T-helper 2 cell treated with Interferon-gamma antibody and Interleukin-4, amounts not matched to agents 5 μg/mL and 100 μg/mL, for 36 hours (primary cell): ENCODE measurements around the gene SMIM22.

Experiments
- DNase-seq: peaks from one replicate; pipeline ENCODE4 v3.0.0; 2021; ENCODE audit warnings: low spot score
- H3K27ac Mint-ChIP-seq: one replicate; pipeline ENCODE4 v1.8.0; 2021; ENCODE audit warnings: mild to moderate bottlenecking, mixed read lengths
- H3K27me3 Mint-ChIP-seq: one replicate; pipeline ENCODE4 v1.8.0; 2021; ENCODE audit warnings: low read depth, mixed read lengths
- H3K36me3 Mint-ChIP-seq: one replicate; pipeline ENCODE4 v1.8.0; 2021; ENCODE audit warnings: low read depth, mixed read lengths
- H3K4me1 Mint-ChIP-seq: one replicate; pipeline ENCODE4 v1.8.0; 2021; ENCODE audit warnings: low read depth, mixed read lengths
- H3K4me3 Mint-ChIP-seq: one replicate; pipeline ENCODE4 v1.8.0; 2022; ENCODE audit warnings: mild to moderate bottlenecking, moderate library complexity, mixed read lengths
- H3K9me3 Mint-ChIP-seq: one replicate; pipeline ENCODE4 v1.8.0; 2021; ENCODE audit warnings: mixed read lengths

SMIM22 gene

DNA sequence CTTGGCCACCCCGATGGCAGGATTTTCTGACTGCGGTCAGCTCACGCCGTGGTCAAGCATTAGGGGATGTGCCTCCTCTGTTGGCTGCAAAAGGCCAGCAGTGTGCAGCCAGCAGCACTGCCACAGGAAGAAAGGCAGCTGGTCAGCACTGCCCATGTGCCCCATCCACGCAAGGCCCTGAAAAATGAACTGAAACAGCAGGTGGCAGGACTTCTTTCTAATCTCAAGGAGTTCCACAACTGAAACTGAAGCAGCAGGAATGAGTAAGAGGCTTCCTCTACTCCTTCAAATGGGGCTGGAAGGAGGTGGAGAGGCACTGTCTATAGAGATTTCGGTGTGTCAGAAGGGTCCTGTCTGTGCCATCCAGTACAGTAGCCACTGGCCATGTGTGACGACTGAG lies 31.4 kb upstream of the SMIM22 start:
- DNase-seq: no peak
- peaks cover 29% of the 10 kb centered on the region for H3K36me3 Mint-ChIP-seq
- no peaks in the 10 kb centered on the region for H3K9me3 Mint-ChIP-seq
- H3K27me3 Mint-ChIP-seq: no peaks in the 10 kb centered on the region
- peaks cover 13% of the 10 kb centered on the region for H3K4me1 Mint-ChIP-seq
- H3K27ac Mint-ChIP-seq: no peak overlapping the region
- H3K4me3 Mint-ChIP-seq: no peak overlapping the region

DNA sequence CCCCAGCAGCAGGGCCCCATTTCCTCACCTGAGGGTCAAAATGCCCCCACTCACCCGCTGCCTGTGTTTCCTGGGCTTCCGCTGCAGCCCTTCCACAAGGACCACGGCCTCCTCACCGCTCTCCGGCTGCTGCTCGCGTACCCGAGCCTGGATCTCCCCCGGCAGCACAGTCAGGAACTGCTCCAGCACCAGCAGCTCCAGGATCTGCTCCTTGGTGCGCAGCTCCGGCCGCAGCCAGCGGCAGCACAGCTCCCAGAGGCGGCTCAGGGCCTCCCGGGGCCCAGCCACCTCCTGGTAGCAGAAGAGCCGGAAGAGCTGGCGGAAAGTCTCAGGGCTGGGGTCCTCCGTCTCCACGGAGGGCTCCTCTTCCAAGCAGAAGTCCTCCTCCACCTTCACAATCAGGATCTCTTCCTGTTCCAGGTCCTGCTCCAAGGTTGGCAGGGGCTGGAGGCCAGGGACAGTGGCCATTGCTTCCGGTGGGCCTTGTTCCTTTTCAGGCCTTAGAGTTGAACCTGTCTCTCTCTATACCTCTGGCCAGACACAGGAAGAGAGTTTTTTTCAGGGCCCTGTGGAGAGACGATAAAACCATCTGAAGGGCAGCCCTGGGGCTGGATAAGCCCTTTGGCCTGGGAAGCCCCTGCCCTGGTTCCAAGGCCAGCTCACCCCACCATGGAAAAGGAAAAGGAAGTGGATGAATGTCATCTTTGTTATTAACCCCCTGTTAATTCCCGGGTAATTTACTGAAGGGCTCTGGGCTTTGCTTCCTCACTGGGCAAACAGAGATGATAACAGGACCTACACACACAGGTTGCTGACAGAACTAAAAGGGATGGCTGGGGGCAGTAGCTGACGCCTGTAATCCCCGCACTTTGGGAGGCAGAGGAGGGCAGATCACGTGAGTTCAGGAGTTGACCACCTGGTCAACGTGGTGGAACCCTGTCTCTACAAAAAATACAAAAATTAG lies 29.4 kb upstream of the SMIM22 start:
- Mint-ChIP-seq H3K4me1 (peaks cover 13% of the 10 kb centered on the region), H3K4me3 (peak overlapping the region; percentile 89), H3K9me3 (no peaks in the 10 kb centered on the region), H3K36me3 (peaks cover 15% of the 10 kb centered on the region), H3K27me3 (no peaks in the 10 kb centered on the region), H3K27ac (peak overlapping the region; percentile 86)
- no peak for DNase-seq

DNA sequence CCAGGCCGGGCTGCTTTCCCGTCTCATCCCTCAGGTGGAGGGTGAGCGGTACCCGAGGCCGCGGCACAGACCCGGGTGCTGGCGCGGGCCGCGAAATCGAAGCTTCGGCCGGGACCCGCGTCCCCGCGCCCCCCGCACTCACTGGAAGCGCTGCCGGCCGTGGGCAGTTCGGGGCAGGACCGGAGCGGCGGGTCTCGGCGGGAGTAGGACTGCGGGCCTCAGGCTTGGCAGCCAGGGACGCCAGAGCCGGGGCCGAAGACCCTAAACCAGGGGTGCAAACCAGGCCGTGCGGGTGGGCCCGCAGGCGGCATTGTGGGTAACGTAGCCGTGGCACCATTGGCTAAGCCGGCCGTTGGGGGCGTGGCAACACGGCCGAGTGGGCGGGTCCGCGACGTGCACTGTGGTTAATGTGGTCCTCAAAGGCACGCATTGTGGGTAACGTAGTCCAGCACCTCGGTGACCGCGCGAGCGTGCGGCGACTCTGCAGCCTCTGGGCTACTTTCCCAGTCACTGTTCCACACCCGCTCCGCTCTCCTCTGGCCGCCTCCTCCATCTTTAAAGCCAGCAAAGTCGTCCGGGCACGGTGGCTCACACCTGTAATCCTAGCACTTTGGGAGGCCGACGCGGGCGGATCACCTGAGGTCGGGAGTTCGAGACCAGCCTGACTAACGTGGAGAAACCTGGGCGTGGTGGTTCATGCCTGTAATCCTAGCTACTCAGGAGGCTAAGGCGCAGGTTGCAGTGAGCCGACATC lies 28.1 kb upstream of the SMIM22 start, which contains the start of gene ZNF500:
Gene ZNF500 (minus strand): TSS at position 288 of the 754 bp plus-strand sequence. CDS start 1,184 bp downstream, outside the sequence.
- Mint-ChIP-seq H3K27me3 (no peaks in the 10 kb centered on the region), H3K4me3 (peak within 1 kb of the TSS; percentile 95), H3K9me3 (no peaks in the 10 kb centered on the region), H3K36me3 (peaks cover 9% of the 10 kb centered on the region), H3K4me1 (peaks cover 13% of the 10 kb centered on the region), H3K27ac (peak within 1 kb of the TSS; percentile 86)
- DNase-seq: peak; percentile 97

DNA sequence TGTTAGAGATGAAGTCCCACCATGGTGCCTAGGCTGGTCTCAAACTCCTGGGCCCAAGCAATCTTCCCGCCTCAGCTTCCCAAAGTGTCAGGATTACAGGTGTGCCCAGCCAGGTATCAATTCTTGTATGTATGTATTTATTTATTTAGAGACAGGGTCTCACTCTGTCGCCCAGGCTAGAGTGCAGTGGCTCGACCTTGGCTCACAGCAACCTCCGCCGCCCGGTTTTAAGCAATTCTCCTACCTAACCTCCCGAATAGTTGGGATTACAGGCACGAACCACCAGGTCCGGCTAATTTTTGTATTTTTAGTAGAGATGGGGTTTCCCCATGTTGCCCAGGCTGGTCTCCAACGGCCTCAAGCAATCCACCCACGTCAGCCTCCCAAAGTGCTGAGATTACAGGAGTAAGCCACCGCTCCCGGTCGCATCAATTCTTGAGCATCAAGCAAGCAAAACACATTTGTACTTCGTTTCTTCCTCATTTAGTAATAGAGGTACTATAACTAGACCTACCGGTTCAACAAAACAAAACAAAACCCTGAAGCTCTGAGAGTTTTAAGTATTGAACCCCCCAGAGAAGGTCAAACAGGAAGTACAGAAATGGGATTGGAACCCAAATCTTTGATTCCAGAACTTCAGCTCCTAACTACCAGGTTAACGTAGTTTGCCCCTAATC lies 27.2 kb upstream of the SMIM22 start:
- no peak for DNase-seq
- peak overlapping the region; percentile 95 for H3K4me3 Mint-ChIP-seq

DNA sequence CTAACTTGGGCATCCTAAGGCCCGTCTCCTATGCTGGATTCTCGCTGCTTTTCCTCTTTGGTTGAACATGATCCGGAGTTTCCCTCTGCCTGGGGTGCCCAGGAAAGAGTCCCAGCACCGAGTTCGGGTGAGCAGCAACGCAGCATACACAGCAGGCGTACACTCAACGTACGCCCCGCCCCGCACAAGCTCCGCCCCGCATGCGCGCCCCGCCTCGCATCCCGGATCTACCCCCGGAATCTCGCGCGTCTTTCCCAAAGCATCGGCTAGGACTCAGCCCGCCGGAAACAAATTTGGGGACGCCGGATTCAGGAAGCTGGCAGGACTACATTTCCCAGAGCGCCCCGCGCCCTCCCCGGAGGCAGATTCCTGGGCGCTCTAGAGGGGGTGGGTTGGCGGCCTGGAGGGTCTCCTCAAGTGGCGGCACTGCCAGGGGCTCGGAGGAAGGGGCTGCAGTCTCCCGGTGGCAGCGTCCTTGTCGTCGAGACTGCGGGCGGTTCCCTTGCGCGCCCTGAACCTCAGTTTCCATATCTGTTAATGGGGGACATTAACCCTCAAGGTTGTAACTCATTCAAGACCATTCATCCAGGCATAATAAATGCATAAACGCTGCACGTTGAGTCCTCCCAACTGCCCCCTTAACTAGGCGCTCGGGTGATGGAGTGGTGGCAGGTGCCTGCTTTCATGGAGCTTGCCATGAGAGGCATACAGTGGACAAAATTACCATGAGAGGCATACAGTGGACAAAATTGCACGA lies 26.4 kb upstream of the SMIM22 start:
- Mint-ChIP-seq H3K4me1 (peaks cover 13% of the 10 kb centered on the region), H3K36me3 (peaks cover 4% of the 10 kb centered on the region), H3K27me3 (no peaks in the 10 kb centered on the region), H3K4me3 (peak overlapping the region; percentile 95), H3K27ac (peak overlapping the region; percentile 85), H3K9me3 (no peaks in the 10 kb centered on the region)
- peak; percentile 88 for DNase-seq

More for the DNA sequence above, 27.2 kb upstream of the SMIM22 start:
- H3K4me1 Mint-ChIP-seq: peaks cover 13% of the 10 kb centered on the region
- H3K27ac Mint-ChIP-seq: peak overlapping the region; percentile 85
- no peaks in the 10 kb centered on the region for H3K27me3 Mint-ChIP-seq
- peaks cover 6% of the 10 kb centered on the region for H3K36me3 Mint-ChIP-seq
- no peaks in the 10 kb centered on the region for H3K9me3 Mint-ChIP-seq

DNA sequence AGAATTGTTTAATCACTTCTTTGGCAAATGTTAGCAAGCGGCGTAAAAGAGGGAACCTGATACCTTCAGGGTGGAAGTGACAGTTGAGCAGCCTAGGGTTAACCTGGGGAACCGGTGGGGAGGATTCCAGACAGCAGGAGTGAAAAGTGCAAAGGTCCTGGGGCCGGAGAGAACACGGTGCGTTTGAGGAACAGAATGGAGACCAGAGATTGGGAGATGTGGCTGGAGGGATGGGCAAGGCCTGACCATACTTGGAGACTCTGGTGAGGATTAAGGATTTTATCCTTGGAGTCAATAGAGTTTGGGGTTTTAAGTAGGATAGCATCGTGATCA lies 25.9 kb upstream of the SMIM22 start:
- no peaks in the 10 kb centered on the region for H3K9me3 Mint-ChIP-seq
- H3K27me3 Mint-ChIP-seq: no peaks in the 10 kb centered on the region
- H3K4me1 Mint-ChIP-seq: peaks cover 13% of the 10 kb centered on the region
- no peaks in the 10 kb centered on the region for H3K36me3 Mint-ChIP-seq
- H3K4me3 Mint-ChIP-seq: peak overlapping the region; percentile 95
- peak overlapping the region; percentile 2 for H3K27ac Mint-ChIP-seq
- no peak for DNase-seq

DNA sequence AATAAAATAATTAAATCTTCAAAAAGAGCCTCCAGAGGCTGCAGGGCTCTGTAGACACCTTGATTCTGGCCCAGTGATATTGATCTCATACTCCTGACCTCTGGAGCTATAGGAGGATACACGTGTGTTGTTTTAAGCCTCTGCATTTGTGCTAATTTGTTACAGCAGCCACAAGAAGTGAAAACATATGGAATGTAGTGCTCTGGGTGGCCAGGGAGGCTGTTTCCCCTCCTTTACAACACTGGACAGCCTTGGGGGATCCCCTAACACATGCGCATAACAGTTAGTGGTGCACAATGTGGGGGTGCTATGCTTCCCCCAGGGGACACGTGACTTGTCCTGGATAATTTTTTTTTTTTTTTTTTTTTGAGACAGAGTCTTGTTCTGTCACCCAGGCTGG lies 23.5 kb upstream of the SMIM22 start:
- no peak overlapping the region for H3K4me3 Mint-ChIP-seq
- no peak for DNase-seq

DNA sequence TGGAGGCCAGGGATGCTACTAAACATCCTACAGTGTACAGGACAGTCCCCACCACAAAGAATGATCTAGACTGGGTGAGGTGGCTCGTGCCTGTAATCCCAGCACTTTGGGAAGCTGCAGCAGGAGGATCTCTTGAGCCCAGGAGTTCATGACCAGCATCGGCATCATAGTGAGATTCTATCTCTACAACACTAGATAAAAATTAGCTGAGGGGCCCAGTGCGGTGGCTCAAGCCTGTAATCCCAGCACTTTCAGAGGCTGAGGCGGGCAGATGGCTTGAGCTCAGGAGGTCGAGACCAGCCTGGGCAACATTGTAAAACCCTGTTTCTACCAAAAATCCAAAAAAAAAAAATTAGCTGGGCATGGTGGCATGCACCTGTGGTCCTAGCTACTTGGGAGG lies 22.8 kb upstream of the SMIM22 start:
- Mint-ChIP-seq H3K27ac (no peak overlapping the region), H3K27me3 (no peaks in the 10 kb centered on the region), H3K36me3 (no peaks in the 10 kb centered on the region), H3K4me3 (no peak overlapping the region), H3K9me3 (no peaks in the 10 kb centered on the region), H3K4me1 (peaks cover 3% of the 10 kb centered on the region)
- DNase-seq: no peak

More for the DNA sequence above, 23.5 kb upstream of the SMIM22 start:
- H3K36me3 Mint-ChIP-seq: no peaks in the 10 kb centered on the region
- peaks cover 6% of the 10 kb centered on the region for H3K4me1 Mint-ChIP-seq
- H3K9me3 Mint-ChIP-seq: no peaks in the 10 kb centered on the region
- H3K27ac Mint-ChIP-seq: no peak overlapping the region
- no peaks in the 10 kb centered on the region for H3K27me3 Mint-ChIP-seq

DNA sequence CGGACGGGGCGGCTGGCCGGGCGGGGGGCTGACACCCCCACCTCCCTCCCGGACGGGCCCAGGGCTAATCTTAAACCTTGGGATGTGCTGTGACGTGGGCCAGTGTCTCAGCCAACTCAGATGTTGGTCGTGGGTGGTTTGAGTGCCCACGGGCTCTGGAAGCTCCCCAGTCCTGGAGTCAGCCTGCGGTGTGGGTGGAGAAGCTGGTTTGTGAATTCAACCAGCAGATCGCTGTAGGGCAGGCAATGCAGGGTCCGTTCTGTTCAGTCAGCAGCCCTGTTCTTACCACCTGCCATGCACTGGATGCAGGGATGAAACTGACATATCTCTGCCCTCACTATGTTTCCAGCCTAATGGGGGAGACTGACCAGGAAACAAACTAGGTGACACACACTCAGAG lies 20.2 kb upstream of the SMIM22 start:
- H3K4me3 Mint-ChIP-seq: no peak overlapping the region
- H3K4me1 Mint-ChIP-seq: no peaks in the 10 kb centered on the region
- H3K36me3 Mint-ChIP-seq: no peaks in the 10 kb centered on the region
- no peak for DNase-seq
- no peaks in the 10 kb centered on the region for H3K27me3 Mint-ChIP-seq
- no peak overlapping the region for H3K27ac Mint-ChIP-seq
- no peaks in the 10 kb centered on the region for H3K9me3 Mint-ChIP-seq

DNA sequence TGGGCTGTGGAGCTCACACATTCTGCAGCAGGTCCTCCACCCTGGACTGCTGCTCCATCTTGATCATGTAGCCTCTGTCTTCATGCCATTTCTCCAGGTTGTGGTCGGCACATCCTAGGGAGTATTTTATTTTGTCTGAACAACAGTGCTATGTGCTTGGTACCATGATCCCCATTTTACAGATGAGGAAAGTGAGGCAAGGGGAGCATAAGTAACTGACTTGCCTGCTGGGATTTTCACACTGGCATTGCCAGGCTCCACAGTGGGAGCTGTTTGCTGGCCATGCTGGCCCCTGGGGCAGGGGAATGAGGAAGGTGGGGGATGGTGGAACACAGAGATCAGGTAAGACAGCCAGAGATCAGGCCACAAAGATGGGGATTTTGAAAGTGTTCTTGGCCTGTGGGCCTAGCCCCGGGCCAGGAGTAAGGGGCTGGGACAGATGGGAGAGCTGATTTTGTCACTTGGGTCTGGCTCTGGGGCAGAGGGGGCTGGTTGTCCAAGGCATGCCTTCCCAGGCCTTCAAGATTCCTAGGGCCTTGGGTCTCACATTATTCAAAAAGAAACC lies 18.9 kb upstream of the SMIM22 start:
- H3K27ac Mint-ChIP-seq: no peak overlapping the region
- no peak for DNase-seq
- no peaks in the 10 kb centered on the region for H3K36me3 Mint-ChIP-seq
- H3K27me3 Mint-ChIP-seq: no peaks in the 10 kb centered on the region
- no peak overlapping the region for H3K4me3 Mint-ChIP-seq
- no peaks in the 10 kb centered on the region for H3K4me1 Mint-ChIP-seq
- no peaks in the 10 kb centered on the region for H3K9me3 Mint-ChIP-seq

DNA sequence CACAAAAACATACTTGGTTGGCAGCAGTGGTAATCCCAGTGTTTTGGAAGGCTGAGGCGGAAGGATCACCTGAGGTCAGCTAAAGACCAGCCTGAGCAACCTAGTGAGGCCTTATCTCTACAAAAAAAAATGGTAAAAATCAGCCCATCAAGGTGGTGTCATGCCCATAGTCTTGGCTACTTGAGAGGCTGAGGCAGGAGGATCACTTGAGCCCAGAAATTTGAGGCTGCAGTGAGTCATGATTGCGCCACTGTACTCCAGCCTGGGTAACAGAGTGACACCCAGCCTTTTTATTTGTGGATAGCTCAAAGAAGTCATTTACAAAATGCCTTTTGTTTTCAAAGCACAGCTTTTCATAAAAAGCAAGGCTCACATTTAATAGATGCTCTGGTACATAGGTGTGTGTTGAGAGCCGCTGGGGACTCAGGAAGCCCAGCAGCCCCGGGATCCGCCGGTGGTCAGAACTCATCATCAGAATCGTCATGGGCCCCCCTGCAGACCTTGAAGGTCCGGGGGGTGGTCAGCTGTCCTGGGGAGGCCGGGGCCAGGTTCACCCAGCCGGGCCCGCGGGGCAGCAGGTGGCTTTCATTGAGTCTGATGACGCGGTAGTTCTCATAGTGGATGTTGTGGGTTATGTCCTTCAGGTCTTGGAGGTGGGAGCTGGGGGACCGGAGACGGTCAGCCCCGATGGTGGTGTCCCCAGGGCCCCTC lies 17.7 kb upstream of the SMIM22 start:
- H3K27ac Mint-ChIP-seq: no peak overlapping the region
- H3K9me3 Mint-ChIP-seq: no peaks in the 10 kb centered on the region
- no peaks in the 10 kb centered on the region for H3K27me3 Mint-ChIP-seq
- no peak for DNase-seq
- H3K4me1 Mint-ChIP-seq: no peaks in the 10 kb centered on the region
- H3K36me3 Mint-ChIP-seq: no peaks in the 10 kb centered on the region
- H3K4me3 Mint-ChIP-seq: no peak overlapping the region

DNA sequence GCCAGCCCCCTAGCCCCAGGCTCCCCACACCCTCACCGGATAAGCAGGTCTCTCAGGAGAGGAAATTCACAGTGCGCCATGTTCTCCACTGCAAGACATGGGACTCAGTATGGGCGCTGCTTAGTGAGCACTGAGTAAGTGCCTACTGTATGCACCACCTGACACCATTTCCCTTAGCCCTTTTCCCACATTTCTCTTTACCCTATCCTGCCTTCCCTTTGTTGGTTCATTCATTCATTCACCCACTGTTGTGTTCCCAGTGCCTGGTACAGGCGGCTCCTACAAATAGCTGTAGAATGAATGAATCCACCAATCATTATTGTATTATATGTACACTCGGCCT lies 17.1 kb upstream of the SMIM22 start:
- DNase-seq: no peak
- no peaks in the 10 kb centered on the region for H3K4me1 Mint-ChIP-seq

DNA sequence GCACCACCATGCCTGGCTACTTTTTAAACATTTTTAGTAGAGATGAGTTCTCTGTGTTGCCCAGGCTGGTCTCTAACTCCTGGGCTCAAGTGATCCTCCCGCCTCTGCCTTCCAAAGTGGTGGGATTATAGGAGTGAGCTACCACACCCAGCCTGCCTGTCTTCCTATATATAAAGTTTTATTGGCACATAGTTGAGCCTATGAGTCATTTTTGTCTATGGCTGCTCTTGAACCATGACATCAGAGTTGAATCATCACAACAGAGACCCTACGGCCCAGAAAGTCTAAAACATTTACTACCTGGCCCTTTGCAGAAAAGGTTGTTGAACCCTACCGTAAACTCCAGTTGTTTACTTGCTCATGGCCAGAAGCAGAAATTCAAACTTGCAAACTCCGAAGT lies 14.9 kb upstream of the SMIM22 start:
- Mint-ChIP-seq H3K27ac (no peak overlapping the region), H3K4me1 (no peaks in the 10 kb centered on the region), H3K4me3 (no peak overlapping the region), H3K9me3 (no peaks in the 10 kb centered on the region), H3K36me3 (no peaks in the 10 kb centered on the region), H3K27me3 (no peaks in the 10 kb centered on the region)
- DNase-seq: no peak

More for the DNA sequence above, 17.1 kb upstream of the SMIM22 start:
- H3K36me3 Mint-ChIP-seq: no peaks in the 10 kb centered on the region
- no peaks in the 10 kb centered on the region for H3K27me3 Mint-ChIP-seq
- no peak overlapping the region for H3K4me3 Mint-ChIP-seq
- H3K9me3 Mint-ChIP-seq: no peaks in the 10 kb centered on the region
- no peak overlapping the region for H3K27ac Mint-ChIP-seq
